Body of pancreas (tissue), 4 donors: ENCODE results near the gene TP53INP2. TPM values are rescaled to one million over a fixed set of nuclear protein-coding genes. Genes with fewer than 3 reads are reported as not detected.
A peak's percentile ranks its signal among the peaks of the same experiment; 100 is the strongest.

Experiments used
- ATAC-seq: fragments of 150-250 bp; one replicate; pipeline ENCODE4 v1.9.1; 2016
- DNase-seq, 4 donors: peaks; one replicate each; pipeline ENCODE4 v3.0.0-alpha.2; 2019
- H3K27ac ChIP-seq, 4 donors: fragments of 200-600 bp; sonication (generic); 1 replicate in 3 of 4; 2 replicates in 1 of 4; pipeline versions ENCODE4 v1.5.1 to v1.6.1; 2016 to 2019; ENCODE audit warnings: mild to moderate bottlenecking in 1 of 4, mixed read lengths in 1 of 4, moderate library complexity in 1 of 4
- H3K27me3 ChIP-seq, 2 donors: fragments of 200-600 bp; sonication (generic); one replicate each; pipeline ENCODE4 v1.6.0; 2016; ENCODE audit warnings: mild to moderate bottlenecking in 1 of 2
- H3K36me3 ChIP-seq, 2 donors: fragments of 200-600 bp; sonication (generic); replicated peaks in 1 of 2; 2 replicates each; pipeline ENCODE4 v1.5.1; 2016; ENCODE audit warnings: low read depth in 2 of 2; ENCODE audit not compliant: insufficient read depth in 1 of 2
- H3K4me1 ChIP-seq: fragments of 200-600 bp; sonication (generic); one replicate; pipeline ENCODE4 v1.6.0; 2016
- H3K4me3 ChIP-seq, 2 donors: fragments of 200-600 bp; sonication (generic); 1 replicate in 1 of 2; 2 replicates in 1 of 2; pipeline ENCODE4 v1.5.1; 2016 to 2019
- H3K9me3 ChIP-seq, 3 donors: fragments of 200-600 bp; sonication (generic); 1 replicate in 2 of 3; 2 replicates in 1 of 3; pipeline ENCODE4 v1.5.1; 2016
- CTCF ChIP-seq, 7 experiments: fragments of 450-650 bp in 4 of 7; fragments of 200-600 bp in 3 of 7; sonication (generic) in 3 of 7; IDR thresholded peaks; one replicate each; pipeline ENCODE4 v1.5.1; 2016 to 2019; ENCODE audit warnings: antibody characterized with exemption in 7 of 7
- POLR2A ChIP-seq, 3 donors: fragments of 450-650 bp; IDR thresholded peaks; one replicate each; pipeline ENCODE4 v1.6.1; 2016; ENCODE audit warnings: antibody characterized with exemption in 3 of 3, mild to moderate bottlenecking in 2 of 3
- WGBS, 2 donors: methylation state at CpG; one replicate each; pipeline ENCODE4 v1.1.5; 2017; 5-methylcytosine and 5-hydroxymethylcytosine counted together
- intact Hi-C: fragments of 100-400 bp; cut with DNase I; formaldehyde crosslinking; loops from one replicate; pipeline ENCODE4 v1.15.1; 2023
- total RNA-seq, 2 donors: library from RNA; depleted of rRNA; stranded (reverse); fragments of >200 nt; gene quantifications; one replicate each; pipeline ENCODE4 v1.1.0, GENCODE V29; 2016

Gene TP53INP2
- total RNA-seq, 2 donors from 2014 or later, result 3.4 to 12.2 TPM

GRCh38 chr20:34680586-34681175, 23.5 kb upstream of the TP53INP2 start:
- no peaks in the 10 kb centered on the region for H3K36me3 ChIP-seq
- intact Hi-C loops, result no loop called here
- peaks cover 13% of the 10 kb centered on the region for H3K4me1 ChIP-seq
- TF ChIP-seq CTCF (IDR thresholded peaks at IDR 0.05) (no peak), POLR2A (IDR thresholded peaks at IDR 0.05) (no peak)
- no peak overlapping the region for H3K27ac ChIP-seq
- ATAC-seq (no peak), DNase-seq (no peak)
- no peaks in the 10 kb centered on the region for H3K27me3 ChIP-seq
- H3K9me3 ChIP-seq, result no peaks in the 10 kb centered on the region
- H3K4me3 ChIP-seq, result no peak overlapping the region

- 76 to 93% methylated on average over 3 of the region's 3 CpGs for WGBS, 2 donors
- DNase-seq (no peak), ATAC-seq (no peak)
- Histone ChIP-seq H3K27me3 (no peaks in the 10 kb centered on the region), H3K36me3 (no peaks in the 10 kb centered on the region), H3K27ac (no peak overlapping the region), H3K9me3 (no peaks in the 10 kb centered on the region), H3K4me1 (no peaks in the 10 kb centered on the region), H3K4me3 (no peak overlapping the region)
- intact Hi-C loops, result no loop called here
- TF ChIP-seq POLR2A (IDR thresholded peaks at IDR 0.05), result no peak
- TF ChIP-seq CTCF (IDR thresholded peaks at IDR 0.05), result no peak
Observed at GRCh38 chr20:34683667-34684066, 20.5 kb upstream of the TP53INP2 start.

DNA sequence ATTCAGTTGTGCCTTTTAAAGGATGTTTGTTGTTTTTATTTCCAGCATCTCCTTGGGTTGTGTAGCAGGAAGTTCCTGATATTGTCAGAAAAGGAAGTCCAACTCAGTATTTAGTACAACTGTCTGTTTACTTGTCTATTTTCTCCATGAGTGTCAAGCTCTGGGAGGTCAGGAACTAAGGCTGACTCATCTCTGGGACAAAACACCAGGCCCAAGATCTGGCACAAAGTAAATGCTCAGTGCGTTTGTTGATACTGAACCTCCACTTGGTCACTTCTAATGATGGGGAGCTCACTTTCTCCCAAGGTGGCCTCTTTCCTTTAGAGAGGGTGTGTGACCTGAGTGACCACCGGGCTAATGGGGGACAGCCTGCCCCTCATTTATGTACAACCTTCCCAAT, 14.7 kb upstream of the TP53INP2 start:
- Histone ChIP-seq H3K27me3 (no peaks in the 10 kb centered on the region), H3K4me3 (no peak overlapping the region), H3K27ac (no peak overlapping the region), H3K4me1 (no peaks in the 10 kb centered on the region), H3K9me3 (no peaks in the 10 kb centered on the region), H3K36me3 (no peaks in the 10 kb centered on the region)
- DNase-seq (no peak), ATAC-seq (no peak)
- intact Hi-C loops, result no loop called here
- 74 to 83% methylated on average over 2 of the region's 2 CpGs for WGBS, 2 donors
- TF ChIP-seq POLR2A (IDR thresholded peaks at IDR 0.05) (no peak), CTCF (IDR thresholded peaks at IDR 0.05) (no peak)

GRCh38 chr20:34691838-34692237, 12.3 kb upstream of the TP53INP2 start:
- intact Hi-C loops, result no loop called here
- no peak for DNase-seq
- Histone ChIP-seq H3K9me3 (no peaks in the 10 kb centered on the region), H3K4me3 (no peak overlapping the region), H3K4me1 (no peaks in the 10 kb centered on the region), H3K27ac (no peak overlapping the region), H3K27me3 (no peaks in the 10 kb centered on the region), H3K36me3 (no peaks in the 10 kb centered on the region)
- ATAC-seq, result no peak
- WGBS, 2 donors, result 75 to 82% methylated on average over 3 of the region's 3 CpGs
- no peak for TF ChIP-seq POLR2A (IDR thresholded peaks at IDR 0.05)
- no peak for TF ChIP-seq CTCF (IDR thresholded peaks at IDR 0.05)

DNA sequence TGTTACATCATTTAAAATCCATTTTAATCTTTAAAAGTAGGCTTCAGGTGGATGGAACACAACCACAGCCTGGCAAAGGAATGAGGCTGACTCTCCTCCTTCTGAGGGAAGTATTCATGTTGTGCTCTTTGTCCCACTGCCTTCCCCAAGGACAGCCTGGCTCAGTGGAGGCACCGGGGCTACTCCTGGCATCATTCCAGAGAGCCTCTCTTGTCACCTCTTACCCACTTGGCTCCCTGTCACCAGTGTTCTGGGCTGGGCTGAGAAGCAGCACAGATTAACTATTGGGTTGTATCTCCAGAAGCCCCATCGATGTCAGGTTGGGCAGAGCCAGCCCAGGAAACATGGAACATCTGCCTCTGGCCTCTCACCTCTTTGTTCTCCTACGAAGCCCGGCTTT, 10.7 kb upstream of the TP53INP2 start:
- no peaks in the 10 kb centered on the region for H3K36me3 ChIP-seq
- no peaks in the 10 kb centered on the region for H3K4me1 ChIP-seq
- DNase-seq (peak in 2 of 4 donors; percentile 13 to 14), ATAC-seq (no peak)
- 29 to 39% methylated on average over 3 to 4 of the region's 4 CpGs for WGBS, 2 donors
- intact Hi-C loops, result no loop called here
- no peak overlapping the region for H3K27ac ChIP-seq
- no peak overlapping the region for H3K4me3 ChIP-seq
- H3K27me3 ChIP-seq, result no peaks in the 10 kb centered on the region
- TF ChIP-seq CTCF (IDR thresholded peaks at IDR 0.05) (no peak), POLR2A (IDR thresholded peaks at IDR 0.05) (no peak)
- no peaks in the 10 kb centered on the region for H3K9me3 ChIP-seq
